ENCODE measurements around the gene EDEM1.

EDEM1 gene

GRCh38 chr3:5267889-5268288, 80.4 kb downstream of the EDEM1 start:
- H3K27me3 ChIP-seq (ENCODE audit: insufficient read depth, low read depth): no peaks in the 10 kb centered on the region
- H3K9ac ChIP-seq: no peak overlapping the region
- H3K4me1 ChIP-seq (ENCODE audit: low read depth, poor library complexity, severe bottlenecking): no peaks in the 10 kb centered on the region
- H3K4me3 ChIP-seq (IDR thresholded peaks at IDR 0.05; ENCODE audit: insufficient read depth, low read depth, low read length): no peak overlapping the region
- H2AFZ ChIP-seq (ENCODE audit: low read depth): no peak overlapping the region
- no peak overlapping the region for H3K27ac ChIP-seq
- no peaks in the 10 kb centered on the region for H3K79me2 ChIP-seq (ENCODE audit: insufficient read depth, low read depth)
- no peaks in the 10 kb centered on the region for H4K20me1 ChIP-seq (ENCODE audit: insufficient read depth)
- H3K4me2 ChIP-seq: no peak overlapping the region
- H3K36me3 ChIP-seq (ENCODE audit: insufficient read depth): no peaks in the 10 kb centered on the region
- no peak for TF ChIP-seq CTCF (conservative IDR thresholded peaks at IDR 0.05; ENCODE audit: low read depth, low read length)

All from KMS-11 (cell line).